Measurements from ENCODE around the gene CALN1. TPM values are rescaled to one million over a fixed set of nuclear protein-coding genes. Genes with fewer than 3 reads are reported as not detected.
A peak's percentile ranks its signal among the peaks of the same experiment; 100 is the strongest.
"Not testable (repeated sequence)": the region's sequence is repeated elsewhere in the genome, so short reads cannot be mapped to it uniquely, and the experiment has no call there.

Gene CALN1
- total RNA-seq, 1 donor from 2014 or later = 0.45 TPM

DNA sequence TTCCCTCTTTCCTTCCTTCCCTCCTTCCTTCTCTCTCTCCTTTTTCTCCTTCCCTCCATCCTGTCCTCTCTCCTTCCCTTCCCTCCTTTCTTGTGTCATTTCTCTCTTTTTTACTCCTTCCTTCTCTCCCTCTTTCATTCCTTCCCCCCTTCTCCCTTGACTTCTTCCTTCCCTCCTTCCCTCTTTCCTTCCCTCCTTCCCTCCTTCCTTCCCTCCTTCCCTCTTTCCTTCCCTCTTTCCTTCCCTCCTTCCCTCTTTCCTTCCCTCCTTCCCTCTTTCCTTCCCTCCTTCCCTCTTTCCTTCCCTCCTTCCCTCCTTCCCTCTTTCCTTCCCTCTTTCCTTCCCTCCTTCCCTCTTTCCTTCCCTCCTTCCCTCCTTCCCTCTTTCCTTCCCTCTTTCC lies 203.1 kb downstream of the CALN1 start:
- not testable (repeated sequence) for ATAC-seq; DNase-seq (ENCODE audit: low spot score)

GRCh38 chr7:72196176-72196575 lies 216.0 kb downstream of the CALN1 start:
- DNase-seq (ENCODE audit: low spot score) (no peak), ATAC-seq (no peak)

- no peak for ATAC-seq
- no peak for DNase-seq (ENCODE audit: low spot score)
Measured at GRCh38 chr7:72190919-72191318, 221.2 kb downstream of the CALN1 start.

DNA sequence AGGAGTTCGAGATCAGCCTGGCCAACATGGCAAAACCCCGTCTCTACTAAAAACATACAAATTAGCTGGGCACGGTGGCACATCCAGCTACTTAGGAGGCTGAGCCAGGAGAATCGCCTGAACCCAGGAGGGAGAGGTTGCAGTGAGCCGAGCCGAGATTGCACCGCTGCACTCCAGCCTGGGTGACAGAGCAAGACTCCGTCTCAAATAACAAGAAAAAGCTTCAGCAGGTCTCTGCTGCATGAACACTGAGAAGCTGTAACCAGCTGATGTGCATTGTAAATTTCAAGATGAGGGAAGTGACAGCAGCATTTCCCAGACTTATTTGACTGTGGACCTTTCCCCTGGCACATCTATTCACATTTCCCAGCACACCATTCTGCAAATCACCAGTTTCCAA lies 222.0 kb downstream of the CALN1 start:
- ATAC-seq = no peak
- no peak for DNase-seq (ENCODE audit: low spot score)

DNA sequence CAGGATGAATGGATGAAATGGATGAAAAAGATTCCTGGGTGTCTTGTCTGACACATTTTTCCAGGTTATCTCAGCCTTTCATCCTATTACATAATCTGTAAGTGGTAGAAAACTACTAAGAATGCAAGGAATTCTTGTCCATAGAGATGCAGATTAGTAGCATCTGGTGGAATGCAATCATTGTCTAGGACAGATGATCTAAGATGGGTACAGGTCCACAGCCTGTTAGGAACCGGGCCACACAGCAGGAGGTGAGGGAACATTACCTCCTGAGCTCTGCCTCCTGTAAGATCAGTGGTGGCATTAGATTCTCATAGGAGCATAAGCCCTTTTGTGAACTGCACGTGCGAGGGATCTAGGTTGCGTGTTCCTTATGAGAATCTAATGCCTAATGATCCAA lies 225.0 kb downstream of the CALN1 start:
- ATAC-seq = no peak
- no peak for DNase-seq (ENCODE audit: low spot score)

DNA sequence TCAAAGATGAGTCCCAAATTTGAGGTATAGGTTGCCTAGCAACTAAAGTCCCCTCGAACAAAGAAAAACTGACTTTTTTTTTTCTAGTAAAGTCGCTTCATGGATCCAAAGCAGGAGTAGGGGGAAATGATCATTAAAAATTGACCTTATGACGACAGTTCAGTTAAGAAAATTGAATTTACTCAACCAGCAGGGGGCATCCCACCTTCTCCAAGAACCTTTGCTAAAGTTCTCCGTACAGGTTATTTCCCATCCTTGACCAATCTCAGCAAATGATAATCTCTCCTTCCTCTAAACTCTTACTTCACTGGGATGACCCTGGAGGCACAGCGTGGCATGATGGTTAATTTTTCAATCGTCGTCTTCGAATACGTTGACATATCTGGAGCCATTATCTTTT lies 228.3 kb downstream of the CALN1 start:
- ATAC-seq (no peak), DNase-seq (ENCODE audit: low spot score) (no peak)

DNA sequence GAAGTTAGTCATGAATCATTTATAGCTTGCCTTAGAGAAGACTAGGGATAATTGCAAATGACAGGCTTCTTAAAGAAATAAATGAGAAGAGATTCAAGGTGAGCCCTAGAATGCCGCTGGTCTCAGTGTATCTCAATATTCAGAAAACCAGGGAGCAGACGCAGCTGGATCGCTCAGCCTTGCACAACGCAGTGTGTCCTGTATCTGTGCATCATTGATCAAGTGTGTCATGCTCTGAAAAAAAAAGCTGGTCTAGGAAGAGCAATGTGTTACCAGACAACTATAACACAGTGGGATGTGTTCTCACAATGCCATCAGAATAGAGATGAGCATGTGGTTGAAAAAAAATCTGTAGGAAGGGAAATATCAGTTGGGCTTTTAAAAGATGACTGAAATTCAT lies 230.1 kb downstream of the CALN1 start:
- DNase-seq (ENCODE audit: low spot score) = no peak
- ATAC-seq = no peak

DNA sequence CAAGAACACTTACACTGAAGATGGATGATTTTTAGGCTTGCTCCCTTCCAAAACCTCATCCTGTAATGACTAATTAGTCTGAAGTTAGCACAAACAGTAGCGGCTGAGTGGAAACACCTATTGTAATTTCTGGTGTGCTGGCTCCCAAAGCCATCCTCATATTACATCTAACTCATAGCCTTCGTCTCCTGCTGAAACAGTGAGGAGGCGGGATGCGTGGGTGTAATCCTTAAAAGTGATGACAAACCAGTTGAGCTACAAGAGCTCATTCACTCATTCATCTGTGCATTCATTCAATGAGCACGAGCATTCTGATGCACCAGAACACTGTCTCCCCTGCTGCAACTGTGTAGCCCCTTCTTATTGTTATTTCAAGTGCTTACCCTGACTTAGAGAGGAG lies 235.3 kb downstream of the CALN1 start:
- DNase-seq (ENCODE audit: low spot score) (no peak), ATAC-seq (no peak)

DNA sequence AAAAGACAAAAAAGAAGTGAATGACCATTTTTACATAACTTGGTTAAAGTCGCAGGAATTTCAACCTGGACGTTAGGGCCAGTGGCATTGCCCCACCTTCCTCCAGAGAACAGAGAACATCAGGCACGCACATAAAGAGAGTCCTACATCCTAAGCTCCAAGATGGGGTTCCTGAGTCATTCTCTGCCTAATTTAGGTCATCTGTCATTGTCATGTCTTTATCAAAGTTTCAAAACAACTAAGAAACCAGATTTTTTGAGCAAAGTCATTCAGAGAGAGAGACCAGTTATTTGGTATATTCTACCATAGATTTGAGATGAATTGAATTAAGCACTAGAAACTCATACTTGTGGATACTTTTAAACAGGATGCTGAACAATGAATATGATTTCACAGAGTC lies 241.7 kb downstream of the CALN1 start:
- ATAC-seq = no peak
- no peak for DNase-seq (ENCODE audit: low spot score)

DNA sequence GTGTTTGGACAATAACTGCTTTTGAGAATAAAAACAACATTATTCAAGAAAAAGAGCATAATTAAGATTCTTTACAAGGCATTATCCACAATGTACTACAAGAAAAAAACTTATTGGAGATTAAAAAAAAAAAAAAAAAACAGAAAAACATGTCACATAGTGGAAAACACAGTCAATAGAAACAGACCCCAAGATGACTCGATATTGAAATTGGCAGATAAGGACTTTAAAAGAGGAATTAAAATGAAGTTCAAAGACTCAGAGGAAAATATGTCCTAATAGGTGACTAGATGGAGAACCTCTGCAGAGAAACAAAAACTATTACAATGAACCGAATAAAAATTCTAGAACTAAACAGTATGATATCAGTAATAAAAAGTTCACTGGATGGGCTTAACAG lies 248.9 kb downstream of the CALN1 start:
- ATAC-seq = no peak

GRCh38 chr7:72161534-72161933 lies 250.6 kb downstream of the CALN1 start:
- no peak for ATAC-seq
- no peak for DNase-seq (ENCODE audit: low spot score)

More for the DNA sequence above, 248.9 kb downstream of the CALN1 start:
- no peak for DNase-seq (ENCODE audit: low spot score)

DNA sequence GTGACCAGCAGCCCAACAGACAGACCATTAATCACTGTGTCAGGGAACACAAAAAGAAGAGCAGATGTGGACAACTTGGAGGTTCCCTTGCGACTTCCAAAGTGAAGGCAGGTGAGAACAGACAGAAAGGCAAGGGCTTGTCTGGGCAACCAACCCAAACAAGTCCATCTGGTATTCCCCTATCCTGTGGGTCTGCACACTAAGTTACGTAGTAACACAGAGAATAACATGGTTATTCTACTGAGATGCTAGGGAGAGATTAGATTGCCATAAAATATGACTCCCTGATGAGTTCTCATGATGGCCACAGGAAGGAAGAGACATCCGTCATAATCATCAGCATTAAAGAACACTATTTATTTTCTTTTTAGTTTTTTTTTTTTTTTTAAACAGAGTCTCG lies 252.2 kb downstream of the CALN1 start:
- no peak for ATAC-seq
- no peak for DNase-seq (ENCODE audit: low spot score)

- no peak for ATAC-seq
- DNase-seq (ENCODE audit: low spot score) = no peak
Measured at GRCh38 chr7:72156671-72157070, 255.5 kb downstream of the CALN1 start.

DNA sequence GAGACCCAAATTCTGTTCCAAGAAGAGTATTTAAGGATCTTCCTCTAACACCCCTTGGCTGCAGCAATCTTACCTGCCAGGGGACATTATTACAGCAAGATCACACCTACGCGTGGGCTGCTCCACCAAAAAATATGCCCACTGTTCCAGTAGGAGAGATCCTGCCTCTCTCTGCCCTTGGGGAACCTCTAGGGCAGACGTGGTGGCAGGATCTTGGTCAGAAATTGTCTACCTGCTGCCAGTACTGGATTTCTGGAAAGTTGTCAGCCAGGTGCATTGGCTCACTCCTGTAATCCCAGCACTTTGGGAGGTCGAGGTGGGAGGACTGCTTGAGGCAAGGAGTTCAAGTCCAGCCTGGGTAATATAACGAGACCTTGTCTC lies 259.0 kb downstream of the CALN1 start:
- DNase-seq (ENCODE audit: low spot score) (no peak), ATAC-seq (peak; percentile 20)

DNA sequence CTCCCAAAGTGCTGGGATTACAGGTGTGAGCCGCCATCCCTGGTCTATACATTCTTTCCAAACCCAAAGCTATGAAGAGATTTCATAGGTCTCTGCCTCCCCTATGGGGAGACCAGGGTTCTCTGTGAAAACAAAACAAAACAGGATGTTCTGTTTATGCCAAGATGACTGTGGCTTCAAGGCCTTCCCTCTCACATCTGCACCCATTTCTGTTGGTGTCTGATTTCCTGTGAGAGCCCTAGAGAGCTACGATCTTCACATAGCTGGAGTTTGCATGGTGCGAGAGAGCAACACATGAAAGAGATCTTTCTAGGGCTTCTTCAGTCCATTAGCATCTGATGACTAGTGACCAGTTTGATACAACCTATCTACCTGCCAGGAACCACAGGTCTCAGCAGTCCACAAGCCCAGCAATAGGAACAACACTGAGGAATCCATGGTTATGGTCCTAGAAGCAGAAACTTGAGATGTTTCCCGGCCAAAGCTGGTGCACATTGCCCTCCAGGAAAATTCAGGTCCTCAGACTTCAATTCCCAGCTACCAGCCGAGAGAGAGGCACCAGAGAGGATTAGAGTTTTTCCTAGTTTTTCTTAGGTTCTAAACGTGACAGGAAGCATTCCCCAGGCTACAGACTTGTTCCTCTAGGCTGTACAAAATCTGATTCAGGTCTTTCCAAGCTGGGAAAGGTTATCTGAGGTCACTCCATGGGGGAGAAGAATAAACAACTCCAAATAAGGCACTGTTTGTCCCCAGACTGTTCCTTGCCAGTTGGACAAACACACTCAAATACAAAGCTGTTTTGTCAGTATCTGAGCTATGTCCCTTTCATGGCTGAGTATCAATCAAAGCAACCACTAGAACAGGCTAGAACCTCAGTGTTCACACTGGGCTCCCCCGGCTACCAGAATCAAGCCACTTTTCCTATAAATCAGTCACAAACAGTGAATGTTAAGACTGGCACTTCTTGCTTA lies 259.7 kb downstream of the CALN1 start:
- peak; percentile 94 for ATAC-seq
- DNase-seq (ENCODE audit: low spot score) = no peak

DNA sequence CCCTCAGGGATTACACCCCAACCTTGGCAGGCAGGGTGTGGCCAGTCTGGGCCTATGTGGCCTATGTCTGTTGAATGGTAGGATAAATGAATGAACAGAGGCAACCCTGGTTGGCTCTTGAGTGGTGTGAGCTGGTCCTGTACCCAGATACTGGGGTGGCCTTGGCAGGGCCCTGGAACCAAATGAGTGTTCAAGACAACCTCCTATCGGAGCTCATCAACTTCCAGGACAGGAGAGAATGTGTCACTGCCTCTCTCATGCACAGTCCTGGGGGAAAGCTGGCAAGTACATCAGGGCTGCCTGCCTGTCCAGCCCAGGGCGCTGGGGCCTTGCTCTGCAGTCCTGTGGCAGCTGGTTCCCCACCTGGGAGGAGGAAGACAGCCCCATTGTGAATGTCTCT lies 271.6 kb downstream of the CALN1 start:
- ATAC-seq (no peak), DNase-seq (ENCODE audit: low spot score) (no peak)

- DNase-seq (ENCODE audit: low spot score) = no peak
- ATAC-seq = no peak
Measured at GRCh38 chr7:72127136-72127535, 285.0 kb downstream of the CALN1 start.

- ATAC-seq (no peak), DNase-seq (ENCODE audit: low spot score) (no peak)
Measured at GRCh38 chr7:72123913-72124312, 288.2 kb downstream of the CALN1 start.

GRCh38 chr7:72118366-72118765 lies 293.8 kb downstream of the CALN1 start:
- ATAC-seq (no peak), DNase-seq (ENCODE audit: low spot score) (no peak)

DNA sequence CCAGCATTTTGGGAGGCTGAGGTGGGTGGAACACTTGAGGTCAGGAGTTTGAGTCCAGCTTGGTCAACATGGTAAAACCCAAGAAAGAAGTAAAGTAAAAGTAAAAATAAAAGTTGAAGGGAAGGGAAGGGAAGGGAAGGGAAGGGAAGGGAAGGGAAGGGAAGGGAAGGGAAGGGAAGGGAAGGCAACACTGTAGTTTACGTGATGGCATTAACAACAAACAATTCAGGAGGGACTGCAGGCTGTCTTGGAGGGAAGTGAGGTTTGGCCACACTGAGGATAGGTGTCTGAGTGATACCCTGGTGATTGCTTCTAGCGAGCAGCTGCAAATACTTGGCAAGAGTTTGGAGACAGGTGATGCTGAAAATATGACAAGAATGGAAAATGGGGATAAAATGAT lies 298.0 kb downstream of the CALN1 start:
- no peak for DNase-seq (ENCODE audit: low spot score)
- ATAC-seq = no peak

- no peak for ATAC-seq
- DNase-seq (ENCODE audit: low spot score) = no peak
Measured at GRCh38 chr7:72112992-72113391, 299.1 kb downstream of the CALN1 start.

DNA sequence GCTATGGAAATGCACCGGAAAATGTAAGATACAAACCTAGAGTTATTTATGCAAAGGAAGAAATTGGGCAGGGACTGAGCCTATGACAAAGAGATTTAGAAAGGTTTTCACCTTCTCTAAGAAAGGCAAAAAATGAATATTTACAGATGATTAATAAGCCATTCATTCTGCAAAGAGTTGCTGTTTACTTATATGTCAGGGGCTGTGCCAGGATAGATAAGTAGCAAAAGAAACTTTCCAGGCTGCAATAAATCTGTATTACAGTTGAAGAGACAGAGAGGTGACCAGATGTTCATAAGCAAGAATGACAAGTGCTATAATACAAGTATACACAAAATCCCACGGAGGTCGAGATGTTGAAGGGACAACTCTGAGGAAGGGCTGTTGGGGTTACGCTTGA lies 299.6 kb downstream of the CALN1 start:
- no peak for DNase-seq (ENCODE audit: low spot score)

GRCh38 chr7:72111086-72111485 lies 301.1 kb downstream of the CALN1 start:
- ATAC-seq = no peak
- no peak for DNase-seq (ENCODE audit: low spot score)

More for the DNA sequence above, 299.6 kb downstream of the CALN1 start:
- no peak for ATAC-seq
